Measurements from ENCODE around the gene RNF135. TPM values are rescaled to one million over a fixed set of nuclear protein-coding genes. Genes with fewer than 3 reads are reported as not detected.
"Not testable (repeated sequence)": the region's sequence is repeated elsewhere in the genome, so short reads cannot be mapped to it uniquely, and the experiment has no call there.

Gene RNF135
- total RNA-seq, 1 donor from 2014 or later, result 4.6 TPM

DNA sequence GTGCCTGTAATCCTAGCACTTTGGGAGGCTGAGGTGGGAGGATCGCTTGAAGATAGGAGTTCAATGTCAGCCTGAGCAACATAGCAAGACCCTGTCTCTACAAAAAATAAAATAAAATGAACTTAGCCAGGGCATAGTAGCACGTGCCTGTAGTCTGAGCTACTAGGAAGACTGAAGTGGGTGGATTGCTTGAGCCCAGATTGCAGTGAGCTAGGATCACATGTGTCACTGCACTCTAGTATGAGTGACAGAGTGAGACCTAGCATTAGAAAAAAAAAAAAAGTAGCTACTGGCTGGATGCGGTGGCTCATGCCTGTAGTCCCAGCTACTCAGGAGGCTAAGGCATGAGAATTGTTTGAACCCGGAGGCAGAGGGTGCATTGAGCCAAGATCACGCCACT lies 43.1 kb upstream of the RNF135 start:
- H3K36me3 ChIP-seq, result no peaks in the 10 kb centered on the region
- no peaks in the 10 kb centered on the region for H3K4me1 ChIP-seq
- no peaks in the 10 kb centered on the region for H3K9me3 ChIP-seq
- H3K4me3 ChIP-seq, result no peak overlapping the region
- DNase-seq (ENCODE audit: low spot score in 2 of 2), result no peak
- intact Hi-C loops (cut with DNase I), result no loop called here
- no peak overlapping the region for H3K27ac ChIP-seq
- TF ChIP-seq, protein P1, sequence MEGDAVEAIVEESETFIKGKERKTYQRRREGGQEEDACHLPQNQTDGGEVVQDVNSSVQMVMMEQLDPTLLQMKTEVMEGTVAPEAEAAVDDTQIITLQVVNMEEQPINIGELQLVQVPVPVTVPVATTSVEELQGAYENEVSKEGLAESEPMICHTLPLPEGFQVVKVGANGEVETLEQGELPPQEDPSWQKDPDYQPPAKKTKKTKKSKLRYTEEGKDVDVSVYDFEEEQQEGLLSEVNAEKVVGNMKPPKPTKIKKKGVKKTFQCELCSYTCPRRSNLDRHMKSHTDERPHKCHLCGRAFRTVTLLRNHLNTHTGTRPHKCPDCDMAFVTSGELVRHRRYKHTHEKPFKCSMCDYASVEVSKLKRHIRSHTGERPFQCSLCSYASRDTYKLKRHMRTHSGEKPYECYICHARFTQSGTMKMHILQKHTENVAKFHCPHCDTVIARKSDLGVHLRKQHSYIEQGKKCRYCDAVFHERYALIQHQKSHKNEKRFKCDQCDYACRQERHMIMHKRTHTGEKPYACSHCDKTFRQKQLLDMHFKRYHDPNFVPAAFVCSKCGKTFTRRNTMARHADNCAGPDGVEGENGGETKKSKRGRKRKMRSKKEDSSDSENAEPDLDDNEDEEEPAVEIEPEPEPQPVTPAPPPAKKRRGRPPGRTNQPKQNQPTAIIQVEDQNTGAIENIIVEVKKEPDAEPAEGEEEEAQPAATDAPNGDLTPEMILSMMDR (IDR thresholded peaks at IDR 0.05), result no peak
- no peaks in the 10 kb centered on the region for H3K27me3 ChIP-seq

DNA sequence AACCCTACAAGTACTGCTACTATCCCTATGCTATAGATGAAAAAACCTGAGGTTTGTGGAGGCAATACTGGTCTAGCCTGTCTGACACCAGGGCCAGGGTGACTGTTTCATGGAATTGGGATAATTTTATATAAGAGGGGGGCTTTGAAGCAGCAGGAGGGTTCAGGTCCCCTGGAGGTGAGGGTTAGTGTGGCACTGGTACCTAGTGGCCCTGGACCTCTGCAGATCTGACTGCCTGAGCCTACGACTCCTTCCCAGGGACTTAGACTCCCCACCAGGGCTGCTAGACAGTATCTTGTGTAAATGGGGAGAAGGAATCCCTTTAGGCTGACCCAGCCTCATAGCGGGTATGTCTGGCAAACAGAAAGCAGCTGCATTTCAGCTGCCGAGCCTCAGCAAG lies 42.3 kb upstream of the RNF135 start:
- H3K36me3 ChIP-seq, result no peaks in the 10 kb centered on the region
- no peaks in the 10 kb centered on the region for H3K9me3 ChIP-seq
- H3K27me3 ChIP-seq, result no peaks in the 10 kb centered on the region
- H3K4me3 ChIP-seq, result no peak overlapping the region
- TF ChIP-seq, protein P1 (IDR thresholded peaks at IDR 0.05), result no peak
- H3K27ac ChIP-seq, result no peak overlapping the region
- no peak for DNase-seq (ENCODE audit: low spot score in 2 of 2)
- intact Hi-C loops (cut with DNase I), result no loop called here
- no peaks in the 10 kb centered on the region for H3K4me1 ChIP-seq

DNA sequence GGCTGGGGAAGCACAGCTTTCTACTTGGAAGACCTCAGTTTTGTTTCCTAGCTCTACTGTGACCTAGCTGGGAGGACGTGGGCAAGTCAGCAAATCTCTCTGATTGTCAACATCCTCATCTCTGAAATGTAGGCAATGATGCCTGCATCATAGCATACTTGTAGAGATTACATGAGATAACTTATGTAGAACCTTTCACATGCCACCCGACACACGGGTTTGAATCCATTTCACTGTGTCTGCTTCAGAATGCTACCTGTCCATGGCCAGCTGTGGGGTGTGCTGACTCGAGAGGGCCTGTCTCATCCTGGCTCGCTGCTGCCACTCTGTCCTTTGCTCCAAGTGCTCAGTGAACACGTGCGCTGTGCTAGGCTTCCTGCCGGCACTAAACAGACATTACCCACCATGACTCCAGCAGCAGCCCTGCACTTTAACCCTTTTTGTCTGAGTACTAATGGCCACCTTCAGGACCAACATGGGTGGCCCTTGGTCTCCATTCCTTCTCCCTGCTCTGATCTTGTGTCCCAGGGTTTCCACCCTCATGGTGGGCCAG lies 41.7 kb upstream of the RNF135 start:
- Histone ChIP-seq H3K27ac (no peak overlapping the region), H3K4me3 (no peak overlapping the region), H3K27me3 (no peaks in the 10 kb centered on the region), H3K4me1 (no peaks in the 10 kb centered on the region), H3K9me3 (no peaks in the 10 kb centered on the region), H3K36me3 (no peaks in the 10 kb centered on the region)
- intact Hi-C loops (cut with DNase I), result no loop called here
- TF ChIP-seq, protein P1 (IDR thresholded peaks at IDR 0.05), result no peak
- no peak for DNase-seq (ENCODE audit: low spot score in 2 of 2)

DNA sequence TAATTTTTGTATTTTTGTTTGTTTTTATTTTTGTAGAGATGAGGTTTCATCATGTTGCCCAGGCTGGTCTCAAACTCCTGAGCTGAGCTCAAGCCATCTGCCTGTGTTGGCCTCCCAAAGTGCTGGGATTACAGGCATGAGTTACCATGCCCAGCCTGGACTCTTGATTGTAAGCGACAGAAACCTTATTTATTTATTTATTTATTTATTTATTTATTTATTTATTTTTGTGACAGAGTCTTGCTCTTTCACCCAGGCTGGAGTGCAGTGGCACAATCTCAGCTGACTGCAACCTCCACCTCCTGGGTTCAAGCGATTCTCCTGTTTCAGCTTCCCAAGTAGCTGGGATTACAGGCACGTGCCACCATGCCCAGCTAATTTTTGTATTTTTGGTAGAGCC lies 41.0 kb upstream of the RNF135 start:
- H3K9me3 ChIP-seq; intact Hi-C loops (cut with DNase I); H3K4me1 ChIP-seq; H3K27me3 ChIP-seq; DNase-seq (ENCODE audit: low spot score in 2 of 2); H3K36me3 ChIP-seq; H3K4me3 ChIP-seq; H3K27ac ChIP-seq: not testable (repeated sequence)

DNA sequence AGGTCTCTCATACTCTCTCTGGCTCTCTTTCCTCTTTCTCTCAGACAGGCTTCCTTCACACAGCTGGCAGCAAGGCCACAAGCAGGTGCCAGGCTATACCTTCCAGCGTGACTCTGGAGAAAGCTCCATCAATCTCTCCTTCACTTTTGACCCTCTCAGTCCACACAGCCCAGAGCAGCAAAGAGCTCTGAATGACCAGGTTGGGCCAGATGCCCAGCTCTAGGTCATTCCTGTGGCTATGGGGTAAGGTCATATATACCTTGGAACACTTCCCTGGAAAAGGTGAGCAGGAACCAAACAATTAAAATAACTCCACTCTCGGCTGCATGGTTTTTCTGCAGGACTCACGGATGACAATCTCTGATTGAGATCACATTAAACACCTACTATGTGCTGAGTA lies 40.3 kb upstream of the RNF135 start:
- no peaks in the 10 kb centered on the region for H3K4me1 ChIP-seq
- no peaks in the 10 kb centered on the region for H3K36me3 ChIP-seq
- no peak for DNase-seq (ENCODE audit: low spot score in 2 of 2)
- H3K9me3 ChIP-seq, result no peaks in the 10 kb centered on the region
- no peak overlapping the region for H3K27ac ChIP-seq
- H3K4me3 ChIP-seq, result no peak overlapping the region
- TF ChIP-seq, protein P1 (IDR thresholded peaks at IDR 0.05), result no peak
- intact Hi-C loops (cut with DNase I), result no loop called here
- no peaks in the 10 kb centered on the region for H3K27me3 ChIP-seq

DNA sequence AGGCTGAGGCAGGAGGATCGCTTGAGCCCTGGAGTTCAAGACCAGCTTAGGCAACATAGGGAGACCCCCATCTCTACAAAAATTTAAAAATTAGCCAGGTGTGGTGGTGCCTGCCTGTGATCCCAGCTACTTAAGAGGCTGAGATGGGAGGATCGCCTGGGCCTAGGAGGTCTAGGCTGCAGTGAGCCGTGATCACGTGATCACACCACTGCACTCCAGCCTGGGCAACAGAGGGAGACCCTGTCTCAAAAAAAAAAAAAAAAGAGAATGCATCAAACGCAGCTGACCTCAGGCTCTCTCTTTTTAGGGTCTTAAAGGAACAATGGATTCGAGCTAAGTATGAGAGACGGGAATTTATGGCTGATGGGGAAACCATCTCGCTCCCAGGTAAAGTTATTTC lies 39.3 kb upstream of the RNF135 start:
- DNase-seq (ENCODE audit: low spot score in 2 of 2); H3K27ac ChIP-seq; H3K4me1 ChIP-seq; intact Hi-C loops (cut with DNase I); H3K4me3 ChIP-seq; H3K36me3 ChIP-seq; H3K9me3 ChIP-seq; H3K27me3 ChIP-seq: not testable (repeated sequence)

DNA sequence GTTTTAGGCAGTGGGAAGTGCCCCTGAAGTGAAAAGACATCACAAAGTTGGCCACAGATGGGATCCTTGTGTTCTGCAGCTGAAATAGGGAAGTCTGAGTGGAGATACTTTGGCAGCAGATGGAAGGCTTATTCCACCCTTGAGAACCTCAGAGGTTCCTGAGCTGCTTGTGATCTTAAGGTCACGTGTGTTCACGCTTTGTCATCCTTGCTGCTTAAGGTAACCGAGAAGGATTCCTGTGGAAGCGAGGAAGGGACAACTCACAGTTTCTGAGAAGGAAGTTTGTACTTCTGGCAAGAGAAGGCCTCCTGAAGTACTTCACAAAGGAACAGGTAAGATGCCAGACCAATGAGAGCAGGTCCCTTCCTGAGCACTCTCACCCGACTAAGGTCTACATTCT lies 36.9 kb upstream of the RNF135 start:
- no peak for DNase-seq (ENCODE audit: low spot score in 2 of 2)
- TF ChIP-seq, protein P1 (IDR thresholded peaks at IDR 0.05), result no peak
- intact Hi-C loops (cut with DNase I), result no loop called here

More for the DNA sequence above, 36.9 kb upstream of the RNF135 start:
- Histone ChIP-seq H3K27me3 (no peaks in the 10 kb centered on the region), H3K4me3 (no peak overlapping the region), H3K9me3 (no peaks in the 10 kb centered on the region), H3K27ac (no peak overlapping the region), H3K4me1 (no peaks in the 10 kb centered on the region), H3K36me3 (no peaks in the 10 kb centered on the region)

All from ascending aorta (tissue), 2 donors.